HG03565 (cell line): ENCODE measurements around the gene CYP4F22.
"Not testable (repeated sequence)": the region's sequence is repeated elsewhere in the genome, so short reads cannot be mapped to it uniquely, and the experiment has no call there.

Experiments
- ATAC-seq: cut with Tn5 transposase; IDR thresholded peaks from one replicate; pipeline ENCODE4 v1.9.1; 2021; ENCODE audit warnings: mild to moderate bottlenecking, moderate library complexity; ENCODE audit not compliant: unreplicated experiment

The CYP4F22 gene

GRCh38 chr19:15488489-15489226, 19.7 kb upstream of the CYP4F22 start:
- no peak for ATAC-seq

- no peak for ATAC-seq
Measured at GRCh38 chr19:15495151-15495550, 13.2 kb upstream of the CYP4F22 start.

GRCh38 chr19:15498156-15498858, 10.0 kb upstream of the CYP4F22 start:
- no peak for ATAC-seq

DNA sequence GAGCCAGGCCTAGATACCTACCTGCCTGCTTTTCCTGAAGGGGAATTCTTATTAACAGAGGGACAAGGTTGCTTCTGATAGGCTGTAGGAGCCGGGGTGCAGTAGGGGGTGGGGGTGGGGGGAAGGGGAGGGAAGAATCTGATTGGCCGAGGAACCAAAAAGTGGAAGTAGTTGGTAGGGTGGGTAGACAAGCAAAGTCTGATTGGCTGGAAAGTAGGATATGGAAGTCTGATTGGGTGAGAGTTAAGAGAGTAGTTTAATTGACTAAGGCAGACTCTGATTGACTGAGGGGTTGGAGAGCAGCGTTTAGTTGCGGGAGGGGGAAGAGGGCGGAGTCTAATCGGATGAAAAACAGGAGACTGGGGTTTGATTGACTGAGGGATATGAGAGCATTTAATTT, 9.4 kb upstream of the CYP4F22 start:
- no peak for ATAC-seq

DNA sequence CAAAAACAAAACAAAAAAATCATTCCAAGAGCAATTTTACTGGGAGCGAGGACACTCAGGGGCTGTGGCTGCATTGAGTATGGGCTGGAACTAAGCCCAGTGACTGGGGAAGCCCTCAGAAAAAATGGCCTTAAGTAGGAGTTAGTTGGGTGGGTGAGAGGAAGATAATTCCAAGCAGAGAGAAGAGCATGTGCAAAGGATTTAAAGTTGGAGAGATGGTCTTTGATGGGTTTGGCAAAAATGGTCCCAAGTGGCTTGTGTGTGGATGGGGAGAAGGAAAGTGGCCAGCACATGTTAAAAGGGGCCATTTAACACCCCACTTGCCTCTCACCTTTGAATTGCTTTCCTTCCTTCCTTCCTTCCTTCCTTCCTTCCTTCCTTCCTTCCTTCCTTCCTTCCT, 6.7 kb upstream of the CYP4F22 start:
- no peak for ATAC-seq

DNA sequence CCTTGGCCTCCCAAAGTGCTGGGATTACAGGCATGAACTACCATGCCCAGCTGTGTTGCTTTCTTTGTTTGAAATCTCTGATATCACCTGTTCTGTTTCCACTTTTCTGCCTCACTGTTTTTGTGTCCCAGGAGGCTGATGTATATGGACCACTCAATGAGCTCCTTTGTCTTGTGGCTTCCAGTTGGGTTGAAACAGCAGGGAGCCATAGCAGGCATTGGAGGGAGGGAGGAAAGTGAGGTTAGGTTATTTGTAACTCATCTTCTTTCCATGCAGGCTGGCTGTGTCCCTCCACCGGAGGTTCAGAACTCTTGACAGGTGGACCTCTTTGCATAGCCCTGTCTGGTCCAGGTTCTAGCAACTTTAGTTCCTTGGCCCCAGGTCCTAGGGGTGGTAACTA, 6.1 kb upstream of the CYP4F22 start:
- ATAC-seq = no peak

GRCh38 chr19:15506074-15506571, 2.2 kb upstream of the CYP4F22 start:
- no peak for ATAC-seq

DNA sequence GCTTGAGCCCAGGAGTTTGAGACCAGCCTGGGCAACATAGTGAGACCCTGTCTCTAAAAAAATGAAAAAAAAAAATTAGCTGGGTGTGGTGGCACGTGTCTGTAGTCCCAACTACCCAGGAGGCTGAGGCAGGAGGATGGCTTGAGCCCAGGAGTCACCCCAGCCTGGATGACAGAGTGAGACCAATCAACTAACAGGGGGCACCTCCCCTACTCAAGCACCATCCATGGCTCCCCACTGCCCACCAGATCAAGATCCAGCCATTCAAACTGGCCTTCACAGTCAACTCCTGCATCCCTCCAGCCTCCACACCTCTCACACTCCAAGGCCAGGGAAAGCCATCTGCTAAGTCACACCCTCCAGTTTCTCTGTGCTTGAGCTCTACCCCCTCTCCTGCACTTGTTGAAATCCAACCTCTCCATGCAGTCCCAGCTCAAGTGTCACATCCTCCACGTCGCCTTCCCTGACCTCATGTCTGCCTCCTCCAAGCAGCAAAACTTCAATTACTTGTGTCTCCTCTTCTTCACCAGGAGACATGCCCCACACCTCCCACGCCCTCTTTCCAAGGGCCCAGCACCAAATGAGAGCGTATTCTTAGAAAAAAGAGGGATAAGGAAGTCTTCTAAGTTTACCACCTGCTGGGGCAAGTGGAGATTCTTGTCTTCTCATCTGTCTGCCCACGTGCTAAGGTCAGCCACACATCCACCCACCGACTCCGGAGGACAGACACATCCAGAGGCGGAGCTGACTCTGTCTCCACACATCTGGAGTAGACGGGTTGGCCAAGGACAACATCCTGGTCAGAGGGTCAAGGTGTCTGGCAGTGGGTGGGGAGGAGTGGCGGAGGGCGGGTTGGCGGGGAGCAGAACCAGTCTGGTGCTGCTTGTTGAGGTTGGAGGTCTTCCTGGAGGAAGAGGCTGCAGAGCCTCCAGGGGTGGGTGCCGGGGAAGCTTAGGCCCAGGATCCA, 974 bp upstream of the CYP4F22 start:
- no peak for ATAC-seq

DNA sequence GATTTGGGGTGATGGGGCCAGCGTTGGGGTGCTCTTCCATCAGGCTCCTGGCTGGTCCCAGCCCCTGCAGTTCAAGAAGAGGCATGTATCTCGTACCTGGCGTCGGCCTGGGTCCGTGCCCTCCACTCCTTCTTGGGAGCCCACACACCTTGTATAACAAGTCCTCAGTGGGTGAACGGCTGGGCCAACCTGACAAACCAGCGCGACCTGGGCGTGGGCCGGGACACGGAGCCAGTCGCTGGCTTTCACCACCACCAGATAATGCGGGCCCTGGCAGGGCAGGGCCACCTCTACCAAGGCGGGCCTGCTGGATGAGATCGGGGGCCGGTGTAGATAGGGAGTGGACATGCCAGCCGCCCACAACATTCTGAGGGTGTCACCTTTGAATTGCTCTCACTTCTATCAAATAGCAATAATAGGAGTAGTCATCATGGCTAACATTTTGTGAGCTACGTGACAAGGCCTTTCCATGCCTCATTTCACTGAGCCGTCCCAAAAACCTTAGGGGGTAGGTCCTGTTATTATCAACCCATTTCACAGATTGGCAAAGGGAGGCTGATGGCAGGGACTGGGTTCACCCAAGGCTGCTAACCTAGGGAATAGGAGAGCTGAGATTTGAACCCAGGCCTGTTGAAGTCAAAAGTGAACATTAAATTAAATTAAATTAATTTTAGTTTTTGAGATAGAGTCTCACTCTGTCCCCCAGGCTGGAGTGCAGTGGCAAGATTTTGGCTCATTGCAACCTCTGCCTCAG, 3.5 kb downstream of the CYP4F22 start:
- ATAC-seq = no peak

GRCh38 chr19:15515227-15515625, 6.9 kb downstream of the CYP4F22 start:
- not testable (repeated sequence) for ATAC-seq

GRCh38 chr19:15516363-15516762, 8.0 kb downstream of the CYP4F22 start:
- no peak for ATAC-seq

- ATAC-seq = no peak
Measured at GRCh38 chr19:15517778-15518177, 9.5 kb downstream of the CYP4F22 start.

- no peak for ATAC-seq
Measured at GRCh38 chr19:15519433-15519976, 11.2 kb downstream of the CYP4F22 start.

DNA sequence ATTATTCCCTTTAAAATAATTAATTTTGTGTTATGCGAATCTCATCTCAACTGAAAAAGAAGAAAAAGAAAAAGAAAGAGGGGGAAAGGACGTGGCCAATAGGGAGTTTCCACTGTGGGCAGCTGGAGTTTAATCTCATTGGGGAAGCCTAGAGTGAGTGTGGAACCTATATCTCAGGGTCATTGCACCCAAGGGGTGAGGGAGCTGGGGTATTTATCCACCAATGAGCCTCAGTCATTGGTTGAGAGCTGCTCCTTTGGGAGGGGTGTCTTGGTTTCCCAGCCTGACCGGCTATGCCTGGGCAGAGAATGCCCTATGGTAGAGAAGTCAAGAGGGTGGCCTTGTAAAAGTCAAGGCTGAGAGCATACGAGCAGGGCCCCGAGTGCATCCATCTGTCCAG, 16.5 kb downstream of the CYP4F22 start:
- ATAC-seq = no peak

- ATAC-seq = no peak
Measured at GRCh38 chr19:15525291-15525690, 17.0 kb downstream of the CYP4F22 start.

DNA sequence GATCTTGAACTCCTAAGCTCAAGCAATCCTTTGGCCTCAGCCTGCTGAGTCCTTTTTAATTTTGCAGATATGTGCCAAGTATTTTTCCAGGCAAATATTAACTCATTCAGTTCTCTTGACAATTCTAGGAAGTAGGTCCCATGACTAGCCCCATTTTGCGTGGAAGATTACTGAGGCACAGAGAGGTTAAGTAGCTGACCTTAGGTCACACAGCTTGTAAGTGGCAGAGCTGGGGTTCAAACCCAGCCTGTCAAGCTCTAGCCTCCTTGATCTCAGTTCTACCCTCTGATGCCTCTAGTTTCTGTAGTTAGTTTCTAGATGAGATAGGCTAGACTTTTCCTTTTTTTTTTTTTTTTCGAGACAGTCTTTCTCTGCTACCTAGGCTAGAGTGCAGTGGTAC, 18.1 kb downstream of the CYP4F22 start:
- ATAC-seq = no peak

DNA sequence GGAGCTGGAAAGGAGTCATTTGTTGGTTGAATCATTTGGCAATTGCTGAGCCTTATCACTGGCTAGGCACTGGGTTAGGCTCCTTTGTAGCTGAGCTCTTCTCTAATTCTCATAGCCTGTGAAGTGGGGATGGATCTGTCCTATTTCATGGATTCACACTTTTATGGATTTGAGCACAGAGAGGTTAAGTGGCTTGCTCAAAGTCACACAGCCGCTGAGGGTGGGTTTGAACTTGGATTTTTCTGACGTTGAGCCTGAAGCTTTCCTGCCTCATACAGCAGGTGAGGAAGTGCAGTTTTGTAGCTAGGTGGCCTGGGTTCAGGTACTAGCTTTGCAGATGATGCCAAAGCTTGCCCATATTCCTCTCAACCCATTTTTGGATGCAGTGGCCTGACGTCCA, 19.4 kb downstream of the CYP4F22 start:
- ATAC-seq = no peak

GRCh38 chr19:15529774-15530372, 21.5 kb downstream of the CYP4F22 start:
- ATAC-seq = no peak

- no peak for ATAC-seq
Measured at GRCh38 chr19:15532779-15533521, 24.6 kb downstream of the CYP4F22 start.
